Measurements from ENCODE around the gene CUZD1.

The CUZD1 gene

DNA sequence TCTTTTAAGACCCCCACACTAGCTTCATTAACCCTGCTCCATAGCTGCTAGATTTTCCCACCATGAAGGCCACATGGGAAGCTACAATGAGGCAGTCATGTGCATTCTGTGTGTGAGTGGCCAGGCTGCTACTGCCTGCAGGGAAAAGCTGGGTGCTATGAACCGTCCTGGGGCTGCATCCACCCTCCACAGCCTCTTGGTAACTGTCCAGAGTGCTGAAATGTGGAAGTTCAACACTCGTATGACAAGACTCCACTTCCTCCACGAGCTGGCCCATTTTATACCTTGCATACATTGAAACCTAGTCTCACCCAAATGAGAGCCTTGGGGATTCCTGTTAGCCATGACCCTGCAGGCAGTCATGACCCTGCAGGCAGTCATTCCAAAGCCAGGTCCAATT lies 59.4 kb downstream of the CUZD1 start:
- no peak for DNase-seq (ENCODE audit: insufficient read length)
- no peak for TF ChIP-seq POLR2AphosphoS5 (IDR thresholded peaks at IDR 0.05; ENCODE audit: low read depth, low read length)
- no peak for TF ChIP-seq TAF1 (IDR thresholded peaks at IDR 0.05; ENCODE audit: borderline replicate concordance, low read depth, low read length)
- TF ChIP-seq POLR2A (IDR thresholded peaks at IDR 0.05; ENCODE audit: low read depth, low read length): no peak
- no peak for FAIRE-seq

DNA sequence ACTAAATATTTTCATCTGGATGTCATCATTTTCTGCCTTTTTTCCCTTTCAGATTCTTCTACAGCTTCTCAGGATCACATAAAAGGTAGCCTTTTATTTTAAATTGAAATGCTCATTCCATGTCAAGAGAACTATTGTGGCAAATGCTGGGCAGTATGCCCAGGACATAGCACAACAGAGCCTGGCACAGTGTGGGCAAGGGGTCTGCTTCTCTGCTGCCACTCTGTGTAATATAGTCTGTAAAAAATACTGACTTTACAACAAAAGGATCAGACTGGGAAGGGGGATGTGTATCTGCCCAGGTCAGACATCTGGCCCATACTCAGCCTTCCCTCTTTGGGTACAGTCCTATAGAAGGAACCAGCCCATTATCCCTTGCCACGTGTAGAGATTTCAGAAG lies 62.7 kb downstream of the CUZD1 start:
- no peak for TF ChIP-seq POLR2AphosphoS5 (IDR thresholded peaks at IDR 0.05; ENCODE audit: low read depth, low read length)
- no peak for FAIRE-seq
- DNase-seq (ENCODE audit: insufficient read length): no peak

Measured in GM12892 (cell line).